ENCODE results near the gene NEGR1.

DNA sequence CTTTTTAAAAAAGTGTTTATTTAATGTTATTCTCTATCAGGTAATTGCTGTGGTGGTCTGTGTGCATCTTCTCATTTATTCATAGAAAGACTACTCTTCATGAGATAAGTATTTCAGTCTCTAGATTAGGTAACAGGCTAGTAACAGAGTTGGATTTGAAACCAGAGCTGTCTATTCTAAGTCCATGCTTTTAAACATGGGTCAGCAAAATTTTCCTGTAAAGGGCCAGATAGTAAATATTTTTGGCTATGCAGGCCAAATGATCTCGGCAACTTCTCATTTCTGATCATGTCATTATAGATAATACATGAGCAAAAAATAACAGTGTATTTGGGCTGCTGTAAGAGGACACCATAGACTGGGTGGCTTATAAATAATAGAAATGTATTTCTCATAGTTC, 715.9 kb downstream of the NEGR1 start:
- no peak for TF ChIP-seq EZH2phosphoT487 (IDR thresholded peaks at IDR 0.05; ENCODE audit: low read depth, severe bottlenecking, unreplicated experiment)
- TF ChIP-seq, protein P1, sequence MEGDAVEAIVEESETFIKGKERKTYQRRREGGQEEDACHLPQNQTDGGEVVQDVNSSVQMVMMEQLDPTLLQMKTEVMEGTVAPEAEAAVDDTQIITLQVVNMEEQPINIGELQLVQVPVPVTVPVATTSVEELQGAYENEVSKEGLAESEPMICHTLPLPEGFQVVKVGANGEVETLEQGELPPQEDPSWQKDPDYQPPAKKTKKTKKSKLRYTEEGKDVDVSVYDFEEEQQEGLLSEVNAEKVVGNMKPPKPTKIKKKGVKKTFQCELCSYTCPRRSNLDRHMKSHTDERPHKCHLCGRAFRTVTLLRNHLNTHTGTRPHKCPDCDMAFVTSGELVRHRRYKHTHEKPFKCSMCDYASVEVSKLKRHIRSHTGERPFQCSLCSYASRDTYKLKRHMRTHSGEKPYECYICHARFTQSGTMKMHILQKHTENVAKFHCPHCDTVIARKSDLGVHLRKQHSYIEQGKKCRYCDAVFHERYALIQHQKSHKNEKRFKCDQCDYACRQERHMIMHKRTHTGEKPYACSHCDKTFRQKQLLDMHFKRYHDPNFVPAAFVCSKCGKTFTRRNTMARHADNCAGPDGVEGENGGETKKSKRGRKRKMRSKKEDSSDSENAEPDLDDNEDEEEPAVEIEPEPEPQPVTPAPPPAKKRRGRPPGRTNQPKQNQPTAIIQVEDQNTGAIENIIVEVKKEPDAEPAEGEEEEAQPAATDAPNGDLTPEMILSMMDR (IDR thresholded peaks at IDR 0.05; ENCODE audit: poor library complexity) = no peak
- no peak for TF ChIP-seq EZH2 (IDR thresholded peaks at IDR 0.05; ENCODE audit: borderline replicate concordance)

Measured in hepatocyte (in vitro differentiated cells).